ENCODE data around the gene PCGF1. TPM values are rescaled to one million over a fixed set of nuclear protein-coding genes. Genes with fewer than 3 reads are reported as not detected.
A peak's percentile ranks its signal among the peaks of the same experiment; 100 is the strongest.

PCGF1 gene
- total and polyA plus RNA-seq, 2 of the 13 experiments (the other 11 are each of a cell fraction or from before 2014, with no cell fraction given): 20.4 to 22.6 TPM

DNA sequence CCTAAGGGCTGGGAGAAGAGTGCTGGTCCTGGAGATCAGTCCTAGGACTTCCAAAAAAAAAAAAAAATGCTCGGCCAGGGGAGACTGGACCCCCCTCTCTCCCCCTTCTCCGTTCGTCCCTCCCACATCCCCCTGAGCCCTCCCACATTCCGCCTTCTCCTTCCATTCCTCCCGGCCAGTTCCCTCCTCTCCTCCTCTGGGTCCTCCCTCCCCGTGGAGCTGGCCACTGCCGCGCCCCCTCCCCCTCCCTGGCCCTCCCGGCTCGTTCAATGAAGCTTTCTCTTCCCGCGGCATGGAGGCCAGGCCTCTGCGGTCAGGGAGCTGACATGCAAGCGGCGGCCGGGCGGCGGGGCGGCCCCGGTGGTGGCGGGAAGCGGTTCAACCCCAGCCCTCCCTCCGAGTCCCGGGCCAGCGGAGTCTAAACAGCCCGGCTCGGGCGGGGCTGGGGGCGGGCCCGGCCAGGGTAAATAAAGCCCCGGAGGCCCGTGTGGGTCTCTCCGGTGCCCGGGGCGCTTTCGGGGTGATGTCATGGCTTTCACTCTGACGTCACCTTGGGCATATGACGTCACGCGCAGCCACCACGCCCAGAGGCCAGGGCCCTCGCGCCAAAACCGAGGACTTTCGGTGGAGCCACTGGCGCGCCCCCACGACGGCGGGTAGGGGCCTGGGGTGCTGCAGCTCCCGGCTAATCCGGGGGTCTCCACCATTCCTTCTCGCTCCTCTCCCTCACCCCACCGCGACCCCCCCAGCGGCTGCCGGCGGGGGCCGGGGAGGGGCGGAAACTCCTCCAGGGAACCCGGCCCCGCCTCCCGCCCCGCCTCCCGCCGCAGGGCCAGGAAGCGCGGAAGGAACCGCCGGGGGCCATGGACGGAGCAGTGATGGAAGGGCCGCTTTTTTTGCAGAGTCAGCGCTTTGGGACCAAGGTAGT, 46.7 kb upstream of the PCGF1 start, which contains the start of the genes DOK1 and LOXL3 (continued):
- TF ChIP-seq, protein P1, sequence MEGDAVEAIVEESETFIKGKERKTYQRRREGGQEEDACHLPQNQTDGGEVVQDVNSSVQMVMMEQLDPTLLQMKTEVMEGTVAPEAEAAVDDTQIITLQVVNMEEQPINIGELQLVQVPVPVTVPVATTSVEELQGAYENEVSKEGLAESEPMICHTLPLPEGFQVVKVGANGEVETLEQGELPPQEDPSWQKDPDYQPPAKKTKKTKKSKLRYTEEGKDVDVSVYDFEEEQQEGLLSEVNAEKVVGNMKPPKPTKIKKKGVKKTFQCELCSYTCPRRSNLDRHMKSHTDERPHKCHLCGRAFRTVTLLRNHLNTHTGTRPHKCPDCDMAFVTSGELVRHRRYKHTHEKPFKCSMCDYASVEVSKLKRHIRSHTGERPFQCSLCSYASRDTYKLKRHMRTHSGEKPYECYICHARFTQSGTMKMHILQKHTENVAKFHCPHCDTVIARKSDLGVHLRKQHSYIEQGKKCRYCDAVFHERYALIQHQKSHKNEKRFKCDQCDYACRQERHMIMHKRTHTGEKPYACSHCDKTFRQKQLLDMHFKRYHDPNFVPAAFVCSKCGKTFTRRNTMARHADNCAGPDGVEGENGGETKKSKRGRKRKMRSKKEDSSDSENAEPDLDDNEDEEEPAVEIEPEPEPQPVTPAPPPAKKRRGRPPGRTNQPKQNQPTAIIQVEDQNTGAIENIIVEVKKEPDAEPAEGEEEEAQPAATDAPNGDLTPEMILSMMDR (CRISPR knock-in tag; IDR thresholded peaks at IDR 0.05): no peak
- TF ChIP-seq GABPB1 (CRISPR knock-in tag; IDR thresholded peaks at IDR 0.05): peak; percentile 67; the same call in 1 of the 2 replicates
- TF ChIP-seq ZNF432 (CRISPR knock-in tag; IDR thresholded peaks at IDR 0.05; ENCODE audit: borderline replicate concordance): no peak
- no peak for TF ChIP-seq CENPT (CRISPR knock-in tag; IDR thresholded peaks at IDR 0.05; ENCODE audit: low read depth)
- TF ChIP-seq ZNF24 (IDR thresholded peaks at IDR 0.05): no peak
- peak; percentile 21; the same call in 1 of the 2 replicates for TF ChIP-seq MTA1 (CRISPR knock-in tag; IDR thresholded peaks at IDR 0.05; ENCODE audit: borderline replicate concordance)
- no peak for TF ChIP-seq ZNF572 (CRISPR knock-in tag; IDR thresholded peaks at IDR 0.05)
- peak; percentile 43; the same call in 1 of the 2 replicates for TF ChIP-seq NR2C2 (CRISPR knock-in tag; IDR thresholded peaks at IDR 0.05; ENCODE audit: borderline replicate concordance)
- peak; percentile 99 for TF ChIP-seq ZBTB21 (CRISPR knock-in tag; IDR thresholded peaks at IDR 0.05)
- TF ChIP-seq, protein P2, sequence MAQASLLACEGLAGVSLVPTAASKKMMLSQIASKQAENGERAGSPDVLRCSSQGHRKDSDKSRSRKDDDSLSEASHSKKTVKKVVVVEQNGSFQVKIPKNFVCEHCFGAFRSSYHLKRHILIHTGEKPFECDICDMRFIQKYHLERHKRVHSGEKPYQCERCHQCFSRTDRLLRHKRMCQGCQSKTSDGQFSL (CRISPR knock-in tag; IDR thresholded peaks at IDR 0.05): no peak
- no peak for TF ChIP-seq ZFP36L2 (CRISPR knock-in tag; IDR thresholded peaks at IDR 0.05)
- TF ChIP-seq, protein P3, sequence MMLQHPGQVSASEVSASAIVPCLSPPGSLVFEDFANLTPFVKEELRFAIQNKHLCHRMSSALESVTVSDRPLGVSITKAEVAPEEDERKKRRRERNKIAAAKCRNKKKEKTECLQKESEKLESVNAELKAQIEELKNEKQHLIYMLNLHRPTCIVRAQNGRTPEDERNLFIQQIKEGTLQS (CRISPR knock-in tag; IDR thresholded peaks at IDR 0.05): peak; percentile 64
- peak; percentile 99 for TF ChIP-seq CREB1 (IDR thresholded peaks at IDR 0.05)
- peak; percentile 91 for TF ChIP-seq CREB1 (CRISPR knock-in tag; IDR thresholded peaks at IDR 0.05)
- TF ChIP-seq RFXAP (CRISPR knock-in tag; IDR thresholded peaks at IDR 0.05; ENCODE audit: borderline replicate concordance): no peak
- TF ChIP-seq, protein P4, sequence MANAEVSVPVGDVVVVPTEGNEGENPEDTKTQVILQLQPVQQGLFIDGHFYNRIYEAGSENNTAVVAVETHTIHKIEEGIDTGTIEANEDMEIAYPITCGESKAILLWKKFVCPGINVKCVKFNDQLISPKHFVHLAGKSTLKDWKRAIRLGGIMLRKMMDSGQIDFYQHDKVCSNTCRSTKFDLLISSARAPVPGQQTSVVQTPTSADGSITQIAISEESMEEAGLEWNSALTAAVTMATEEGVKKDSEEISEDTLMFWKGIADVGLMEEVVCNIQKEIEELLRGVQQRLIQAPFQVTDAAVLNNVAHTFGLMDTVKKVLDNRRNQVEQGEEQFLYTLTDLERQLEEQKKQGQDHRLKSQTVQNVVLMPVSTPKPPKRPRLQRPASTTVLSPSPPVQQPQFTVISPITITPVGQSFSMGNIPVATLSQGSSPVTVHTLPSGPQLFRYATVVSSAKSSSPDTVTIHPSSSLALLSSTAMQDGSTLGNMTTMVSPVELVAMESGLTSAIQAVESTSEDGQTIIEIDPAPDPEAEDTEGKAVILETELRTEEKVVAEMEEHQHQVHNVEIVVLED (CRISPR knock-in tag; IDR thresholded peaks at IDR 0.05; ENCODE audit: borderline replicate concordance): peak; percentile 29; the same call in 1 of the 2 replicates
- 0 out of 2 replicates have a peak, but pooled peaks have one; percentile 19 for TF ChIP-seq PITX1 (CRISPR knock-in tag; IDR thresholded peaks at IDR 0.05)
- TF ChIP-seq, protein P5, sequence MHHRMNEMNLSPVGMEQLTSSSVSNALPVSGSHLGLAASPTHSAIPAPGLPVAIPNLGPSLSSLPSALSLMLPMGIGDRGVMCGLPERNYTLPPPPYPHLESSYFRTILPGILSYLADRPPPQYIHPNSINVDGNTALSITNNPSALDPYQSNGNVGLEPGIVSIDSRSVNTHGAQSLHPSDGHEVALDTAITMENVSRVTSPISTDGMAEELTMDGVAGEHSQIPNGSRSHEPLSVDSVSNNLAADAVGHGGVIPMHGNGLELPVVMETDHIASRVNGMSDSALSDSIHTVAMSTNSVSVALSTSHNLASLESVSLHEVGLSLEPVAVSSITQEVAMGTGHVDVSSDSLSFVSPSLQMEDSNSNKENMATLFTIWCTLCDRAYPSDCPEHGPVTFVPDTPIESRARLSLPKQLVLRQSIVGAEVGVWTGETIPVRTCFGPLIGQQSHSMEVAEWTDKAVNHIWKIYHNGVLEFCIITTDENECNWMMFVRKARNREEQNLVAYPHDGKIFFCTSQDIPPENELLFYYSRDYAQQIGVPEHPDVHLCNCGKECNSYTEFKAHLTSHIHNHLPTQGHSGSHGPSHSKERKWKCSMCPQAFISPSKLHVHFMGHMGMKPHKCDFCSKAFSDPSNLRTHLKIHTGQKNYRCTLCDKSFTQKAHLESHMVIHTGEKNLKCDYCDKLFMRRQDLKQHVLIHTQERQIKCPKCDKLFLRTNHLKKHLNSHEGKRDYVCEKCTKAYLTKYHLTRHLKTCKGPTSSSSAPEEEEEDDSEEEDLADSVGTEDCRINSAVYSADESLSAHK (CRISPR knock-in tag; IDR thresholded peaks at IDR 0.05; ENCODE audit: borderline replicate concordance): no peak
- 0 out of 2 replicates have a peak, but pooled peaks have one; percentile 34 for TF ChIP-seq KDM2A (CRISPR knock-in tag; IDR thresholded peaks at IDR 0.05; ENCODE audit: borderline replicate concordance, low read depth)
- peak; percentile 89 for TF ChIP-seq ATF1 (CRISPR knock-in tag; IDR thresholded peaks at IDR 0.05)
- TF ChIP-seq, protein P6, sequence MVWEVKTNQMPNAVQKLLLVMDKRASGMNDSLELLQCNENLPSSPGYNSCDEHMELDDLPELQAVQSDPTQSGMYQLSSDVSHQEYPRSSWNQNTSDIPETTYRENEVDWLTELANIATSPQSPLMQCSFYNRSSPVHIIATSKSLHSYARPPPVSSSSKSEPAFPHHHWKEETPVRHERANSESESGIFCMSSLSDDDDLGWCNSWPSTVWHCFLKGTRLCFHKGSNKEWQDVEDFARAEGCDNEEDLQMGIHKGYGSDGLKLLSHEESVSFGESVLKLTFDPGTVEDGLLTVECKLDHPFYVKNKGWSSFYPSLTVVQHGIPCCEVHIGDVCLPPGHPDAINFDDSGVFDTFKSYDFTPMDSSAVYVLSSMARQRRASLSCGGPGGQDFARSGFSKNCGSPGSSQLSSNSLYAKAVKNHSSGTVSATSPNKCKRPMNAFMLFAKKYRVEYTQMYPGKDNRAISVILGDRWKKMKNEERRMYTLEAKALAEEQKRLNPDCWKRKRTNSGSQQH (CRISPR knock-in tag; IDR thresholded peaks at IDR 0.05; ENCODE audit: low read depth): peak; percentile 23; the same call in 1 of the 2 replicates
